Type B pancreatic cell (in vitro differentiated cells): ENCODE data around the gene ACOT11. TPM values are rescaled to one million over a fixed set of nuclear protein-coding genes. Genes with fewer than 3 reads are reported as not detected.
"Not testable (repeated sequence)": the region's sequence is repeated elsewhere in the genome, so short reads cannot be mapped to it uniquely, and the experiment has no call there.

Source experiments
- DNase-seq: peaks from one replicate; pipeline ENCODE4 v3.0.0; 2021; ENCODE audit warnings: mixed read lengths; ENCODE audit not compliant: unreplicated experiment; ENCODE audit errors: extremely low spot score
- H3K27ac Mint-ChIP-seq: 2 replicates; pipeline ENCODE4 v1.8.0; 2021; ENCODE audit warnings: mild to moderate bottlenecking, mixed read lengths
- H3K27me3 Mint-ChIP-seq: 2 replicates; pipeline ENCODE4 v1.8.0; 2021; ENCODE audit warnings: mixed read lengths
- H3K36me3 Mint-ChIP-seq: 2 replicates; pipeline ENCODE4 v1.8.0; 2021; ENCODE audit warnings: mixed read lengths
- H3K4me1 Mint-ChIP-seq: one replicate; pipeline ENCODE4 v1.8.0; 2021; ENCODE audit warnings: mixed read lengths; ENCODE audit not compliant: unreplicated experiment
- H3K4me3 Mint-ChIP-seq: 2 replicates; pipeline ENCODE4 v1.8.0; 2021; ENCODE audit warnings: mild to moderate bottlenecking, mixed read lengths
- H3K9me3 Mint-ChIP-seq: 2 replicates; pipeline ENCODE4 v1.8.0; 2021; ENCODE audit warnings: mixed read lengths
- CTCF ChIP-seq: fragments of 200-600 bp; sonication (generic); conservative IDR thresholded peaks from 2 replicates; pipeline ENCODE4 v1.5.0; 2021; ENCODE audit warnings: antibody characterized with exemption, mild to moderate bottlenecking
- total RNA-seq: library from RNA; stranded (reverse); gene quantifications from 2 replicates; pipeline ENCODE4 v1.2.1, GENCODE V29; 2021; ENCODE audit warnings: low replicate concordance

The ACOT11 gene
- total RNA-seq, 1 donor from 2014 or later, result 5.2 TPM

- Mint-ChIP-seq H3K4me1 (peaks cover 23% of the 10 kb centered on the region), H3K27me3 (peaks cover 35% of the 10 kb centered on the region), H3K4me3 (peak overlapping the region; percentile 24), H3K36me3 (no peaks in the 10 kb centered on the region), H3K27ac (no peak overlapping the region), H3K9me3 (peaks cover under 1% of the 10 kb centered on the region)
- no peak for TF ChIP-seq CTCF
- no peak for DNase-seq
Measured at GRCh38 chr1:54501849-54502248, 46.2 kb upstream of the ACOT11 start.

- H3K27me3 Mint-ChIP-seq, result peaks cover 36% of the 10 kb centered on the region
- H3K36me3 Mint-ChIP-seq, result no peaks in the 10 kb centered on the region
- H3K27ac Mint-ChIP-seq, result peak overlapping the region; percentile 6
- H3K4me3 Mint-ChIP-seq, result no peak overlapping the region
- TF ChIP-seq CTCF, result no peak
- H3K4me1 Mint-ChIP-seq, result peaks cover 23% of the 10 kb centered on the region
- no peak for DNase-seq
- no peaks in the 10 kb centered on the region for H3K9me3 Mint-ChIP-seq
Measured at GRCh38 chr1:54502342-54502741, 45.7 kb upstream of the ACOT11 start.

- no peak for TF ChIP-seq CTCF
- no peaks in the 10 kb centered on the region for H3K36me3 Mint-ChIP-seq
- peaks cover 15% of the 10 kb centered on the region for H3K27me3 Mint-ChIP-seq
- H3K9me3 Mint-ChIP-seq, result no peaks in the 10 kb centered on the region
- H3K4me3 Mint-ChIP-seq, result no peak overlapping the region
- no peak for DNase-seq
- H3K27ac Mint-ChIP-seq, result no peak overlapping the region
- H3K4me1 Mint-ChIP-seq, result peaks cover 10% of the 10 kb centered on the region
Measured at GRCh38 chr1:54506594-54506993, 41.4 kb upstream of the ACOT11 start.

- no peak for DNase-seq
- TF ChIP-seq CTCF, result no peak
- Mint-ChIP-seq H3K27ac (no peak overlapping the region), H3K36me3 (no peaks in the 10 kb centered on the region), H3K4me1 (peaks cover 4% of the 10 kb centered on the region), H3K27me3 (peaks cover 8% of the 10 kb centered on the region), H3K9me3 (no peaks in the 10 kb centered on the region), H3K4me3 (no peak overlapping the region)
Measured at GRCh38 chr1:54507033-54507870, 40.8 kb upstream of the ACOT11 start.

- H3K36me3 Mint-ChIP-seq, result no peaks in the 10 kb centered on the region
- no peak overlapping the region for H3K27ac Mint-ChIP-seq
- peaks cover 5% of the 10 kb centered on the region for H3K27me3 Mint-ChIP-seq
- H3K9me3 Mint-ChIP-seq, result no peaks in the 10 kb centered on the region
- peaks cover 4% of the 10 kb centered on the region for H3K4me1 Mint-ChIP-seq
- no peak for TF ChIP-seq CTCF
- no peak for DNase-seq
- H3K4me3 Mint-ChIP-seq, result no peak overlapping the region
Measured at GRCh38 chr1:54510715-54511270, 37.2 kb upstream of the ACOT11 start.

- not testable (repeated sequence) for DNase-seq, H3K27ac Mint-ChIP-seq, H3K4me3 Mint-ChIP-seq, H3K9me3 Mint-ChIP-seq, H3K36me3 Mint-ChIP-seq, H3K27me3 Mint-ChIP-seq
- H3K4me1 Mint-ChIP-seq, result peaks cover 10% of the 10 kb centered on the region
Measured at GRCh38 chr1:54513921-54514580, 34.0 kb upstream of the ACOT11 start.
